ENCODE measurements around the gene FAM149A. TPM values are rescaled to one million over a fixed set of nuclear protein-coding genes. Genes with fewer than 3 reads are reported as not detected.
A peak's percentile ranks its signal among the peaks of the same experiment; 100 is the strongest.

Gene FAM149A
- total RNA-seq, 1 donor from 2014 or later = 0.33 TPM

DNA sequence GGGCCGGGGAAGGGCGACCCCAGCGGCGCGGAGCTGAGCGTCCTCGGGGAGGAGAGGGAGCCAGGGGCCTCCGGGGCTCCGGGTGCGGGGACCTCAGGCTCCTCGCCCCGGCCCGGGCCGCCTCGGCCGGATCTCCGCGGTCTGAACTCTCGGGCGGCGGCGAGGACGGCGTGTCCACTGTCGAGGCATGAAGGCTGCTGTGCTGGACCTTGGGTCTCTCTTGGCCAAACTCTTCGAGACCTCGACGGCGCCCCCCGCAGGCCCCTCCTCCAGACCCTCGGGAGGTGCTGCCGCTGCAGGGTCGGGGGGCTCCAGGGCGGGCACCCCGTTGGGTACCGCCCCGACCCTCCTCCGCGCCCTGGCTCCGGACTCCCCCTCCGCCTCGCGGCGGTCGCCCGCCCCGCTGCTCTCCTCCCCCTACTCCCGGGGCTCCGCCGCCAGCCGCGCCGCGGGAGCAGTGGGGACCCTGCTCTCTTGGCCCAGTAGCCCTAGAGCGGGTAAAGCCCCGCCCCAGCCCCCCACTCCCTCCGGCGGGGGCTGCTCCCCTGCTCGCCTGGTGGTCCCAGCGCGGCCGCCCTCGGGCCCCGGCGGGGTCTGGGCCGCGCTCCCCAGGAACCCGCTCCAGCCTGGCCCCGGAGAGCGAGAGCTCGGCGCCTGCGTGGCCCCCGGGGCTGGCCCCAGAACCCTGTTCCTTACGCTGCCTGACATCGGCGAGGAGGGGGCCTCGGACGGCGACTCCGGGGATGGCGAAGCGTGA lies 564 bp downstream of the FAM149A start:
- TF ChIP-seq, protein P1, sequence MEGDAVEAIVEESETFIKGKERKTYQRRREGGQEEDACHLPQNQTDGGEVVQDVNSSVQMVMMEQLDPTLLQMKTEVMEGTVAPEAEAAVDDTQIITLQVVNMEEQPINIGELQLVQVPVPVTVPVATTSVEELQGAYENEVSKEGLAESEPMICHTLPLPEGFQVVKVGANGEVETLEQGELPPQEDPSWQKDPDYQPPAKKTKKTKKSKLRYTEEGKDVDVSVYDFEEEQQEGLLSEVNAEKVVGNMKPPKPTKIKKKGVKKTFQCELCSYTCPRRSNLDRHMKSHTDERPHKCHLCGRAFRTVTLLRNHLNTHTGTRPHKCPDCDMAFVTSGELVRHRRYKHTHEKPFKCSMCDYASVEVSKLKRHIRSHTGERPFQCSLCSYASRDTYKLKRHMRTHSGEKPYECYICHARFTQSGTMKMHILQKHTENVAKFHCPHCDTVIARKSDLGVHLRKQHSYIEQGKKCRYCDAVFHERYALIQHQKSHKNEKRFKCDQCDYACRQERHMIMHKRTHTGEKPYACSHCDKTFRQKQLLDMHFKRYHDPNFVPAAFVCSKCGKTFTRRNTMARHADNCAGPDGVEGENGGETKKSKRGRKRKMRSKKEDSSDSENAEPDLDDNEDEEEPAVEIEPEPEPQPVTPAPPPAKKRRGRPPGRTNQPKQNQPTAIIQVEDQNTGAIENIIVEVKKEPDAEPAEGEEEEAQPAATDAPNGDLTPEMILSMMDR (IDR thresholded peaks at IDR 0.05; ENCODE audit: unreplicated experiment) = no peak
- Mint-ChIP-seq H3K9me3 (ENCODE audit: unreplicated experiment) (no peaks in the 10 kb centered on the region), H3K27me3 (ENCODE audit: unreplicated experiment) (peaks cover 12% of the 10 kb centered on the region), H3K36me3 (ENCODE audit: low read depth, unreplicated experiment) (no peaks in the 10 kb centered on the region), H3K4me1 (ENCODE audit: unreplicated experiment) (peaks cover 4% of the 10 kb centered on the region), H3K27ac (ENCODE audit: unreplicated experiment) (no peak overlapping the region), H3K4me3 (ENCODE audit: unreplicated experiment) (no peak overlapping the region)
- peak; percentile 42 for DNase-seq (ENCODE audit: low spot score)

GRCh38 chr4:186105647-186106321 lies 1.3 kb downstream of the FAM149A start:
- no peak for DNase-seq (ENCODE audit: low spot score)
- H3K27ac Mint-ChIP-seq (ENCODE audit: unreplicated experiment) = peak overlapping the region; percentile 71
- H3K9me3 Mint-ChIP-seq (ENCODE audit: unreplicated experiment) = no peaks in the 10 kb centered on the region
- H3K4me1 Mint-ChIP-seq (ENCODE audit: unreplicated experiment) = peaks cover 4% of the 10 kb centered on the region
- peak overlapping the region; percentile 83 for H3K4me3 Mint-ChIP-seq (ENCODE audit: unreplicated experiment)
- H3K27me3 Mint-ChIP-seq (ENCODE audit: unreplicated experiment) = peaks cover 12% of the 10 kb centered on the region
- no peaks in the 10 kb centered on the region for H3K36me3 Mint-ChIP-seq (ENCODE audit: low read depth, unreplicated experiment)
- TF ChIP-seq, protein P1 (IDR thresholded peaks at IDR 0.05; ENCODE audit: unreplicated experiment) = no peak

GRCh38 chr4:186107947-186108346 lies 3.4 kb downstream of the FAM149A start:
- Mint-ChIP-seq H3K4me3 (ENCODE audit: unreplicated experiment) (no peak overlapping the region), H3K27ac (ENCODE audit: unreplicated experiment) (no peak overlapping the region), H3K36me3 (ENCODE audit: low read depth, unreplicated experiment) (no peaks in the 10 kb centered on the region), H3K9me3 (ENCODE audit: unreplicated experiment) (no peaks in the 10 kb centered on the region), H3K27me3 (ENCODE audit: unreplicated experiment) (peaks cover 12% of the 10 kb centered on the region), H3K4me1 (ENCODE audit: unreplicated experiment) (peaks cover 4% of the 10 kb centered on the region)
- TF ChIP-seq, protein P1 (IDR thresholded peaks at IDR 0.05; ENCODE audit: unreplicated experiment) = no peak
- no peak for DNase-seq (ENCODE audit: low spot score)

GRCh38 chr4:186108391-186108790 lies 3.9 kb downstream of the FAM149A start:
- no peak for DNase-seq (ENCODE audit: low spot score)
- no peak overlapping the region for H3K4me3 Mint-ChIP-seq (ENCODE audit: unreplicated experiment)
- peaks cover 4% of the 10 kb centered on the region for H3K4me1 Mint-ChIP-seq (ENCODE audit: unreplicated experiment)
- TF ChIP-seq, protein P1 (IDR thresholded peaks at IDR 0.05; ENCODE audit: unreplicated experiment) = no peak
- peaks cover 12% of the 10 kb centered on the region for H3K27me3 Mint-ChIP-seq (ENCODE audit: unreplicated experiment)
- H3K9me3 Mint-ChIP-seq (ENCODE audit: unreplicated experiment) = no peaks in the 10 kb centered on the region
- H3K27ac Mint-ChIP-seq (ENCODE audit: unreplicated experiment) = no peak overlapping the region
- H3K36me3 Mint-ChIP-seq (ENCODE audit: low read depth, unreplicated experiment) = no peaks in the 10 kb centered on the region

GRCh38 chr4:186109245-186109644 lies 4.7 kb downstream of the FAM149A start:
- Mint-ChIP-seq H3K4me1 (ENCODE audit: unreplicated experiment) (peaks cover 4% of the 10 kb centered on the region), H3K27ac (ENCODE audit: unreplicated experiment) (no peak overlapping the region), H3K9me3 (ENCODE audit: unreplicated experiment) (no peaks in the 10 kb centered on the region), H3K4me3 (ENCODE audit: unreplicated experiment) (no peak overlapping the region), H3K36me3 (ENCODE audit: low read depth, unreplicated experiment) (no peaks in the 10 kb centered on the region), H3K27me3 (ENCODE audit: unreplicated experiment) (peaks cover 7% of the 10 kb centered on the region)
- DNase-seq (ENCODE audit: low spot score) = no peak
- TF ChIP-seq, protein P1 (IDR thresholded peaks at IDR 0.05; ENCODE audit: unreplicated experiment) = no peak

Measured in endothelial cell (in vitro differentiated cells).